GM19193 (cell line): ENCODE measurements around the gene NAA80.

Source experiments
- POLR2A ChIP-seq: IDR thresholded peaks from 4 replicates; pipeline ENCODE4 v1.6.1; 2011; ENCODE audit not compliant: insufficient read depth, insufficient read length; ENCODE audit errors: extremely low read depth

NAA80 gene

DNA sequence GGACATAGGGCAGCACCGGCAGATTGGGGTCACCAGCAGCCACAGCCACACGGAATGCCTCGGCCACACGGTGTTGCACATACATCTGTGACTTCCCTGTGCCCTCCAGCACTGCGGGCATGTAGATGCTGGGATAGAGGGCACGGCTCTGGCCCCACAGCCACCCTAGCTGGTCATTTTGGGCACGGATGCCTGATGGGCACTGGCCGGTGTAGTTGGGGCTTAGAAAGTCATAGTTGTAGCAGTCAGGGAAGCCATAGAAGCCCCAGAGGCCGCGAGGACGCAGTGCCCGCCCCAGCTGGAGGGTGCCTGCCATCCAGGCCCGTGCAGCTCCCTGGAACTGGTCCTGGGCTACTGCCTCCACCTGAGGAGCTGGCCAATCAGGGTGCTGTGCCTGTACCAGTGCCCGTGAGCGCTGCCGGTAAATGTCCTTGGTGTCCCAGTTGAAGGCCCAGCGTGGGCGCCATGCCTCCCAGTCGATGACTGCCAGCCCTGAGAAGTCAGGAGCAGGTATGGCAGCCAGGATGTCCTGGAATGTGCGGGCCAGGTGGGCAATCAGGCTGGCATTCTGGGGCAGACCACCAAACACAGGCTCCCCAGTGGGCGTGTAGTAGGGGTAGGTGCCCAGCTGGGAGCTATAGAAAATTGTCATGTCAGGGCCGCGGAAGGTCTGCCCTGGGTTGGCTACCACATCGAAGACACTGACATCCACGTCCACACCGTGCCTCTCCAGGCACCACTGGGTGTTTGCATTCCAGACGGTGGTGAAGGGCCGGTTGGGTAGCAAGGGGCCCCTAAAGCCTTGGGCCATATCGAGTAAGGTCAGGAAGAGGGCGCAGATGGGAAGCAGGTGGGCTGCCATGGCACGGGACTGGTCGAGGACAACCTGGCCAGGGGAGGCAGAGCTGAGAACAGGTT is 3.1 kb upstream of the NAA80 start:
- no peak for TF ChIP-seq POLR2A

GRCh38 chr3:50300681-50301254 is 1.6 kb upstream of the NAA80 start:
- no peak for TF ChIP-seq POLR2A

- no peak for TF ChIP-seq POLR2A
Observed at GRCh38 chr3:50299929-50300680, 900 bp upstream of the NAA80 start.

DNA sequence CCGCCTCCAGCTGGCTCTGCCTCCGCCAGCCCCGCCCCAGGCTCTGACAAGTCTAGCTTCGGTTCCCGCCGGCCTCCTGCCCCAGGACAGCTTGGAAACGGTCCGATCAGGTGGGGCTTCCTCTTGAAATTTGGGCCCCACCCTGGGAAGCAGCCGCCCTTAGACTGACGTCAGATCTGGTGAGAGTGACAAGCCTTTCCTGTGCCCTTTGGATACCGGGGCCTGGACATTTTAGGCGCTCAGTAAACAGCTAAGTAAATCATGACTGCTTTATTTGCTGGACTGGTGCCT is 378 bp upstream of the NAA80 start:
- TF ChIP-seq POLR2A, result no peak

- no peak for TF ChIP-seq POLR2A
Observed at GRCh38 chr3:50297896-50298725, 1.1 kb downstream of the NAA80 start.

DNA sequence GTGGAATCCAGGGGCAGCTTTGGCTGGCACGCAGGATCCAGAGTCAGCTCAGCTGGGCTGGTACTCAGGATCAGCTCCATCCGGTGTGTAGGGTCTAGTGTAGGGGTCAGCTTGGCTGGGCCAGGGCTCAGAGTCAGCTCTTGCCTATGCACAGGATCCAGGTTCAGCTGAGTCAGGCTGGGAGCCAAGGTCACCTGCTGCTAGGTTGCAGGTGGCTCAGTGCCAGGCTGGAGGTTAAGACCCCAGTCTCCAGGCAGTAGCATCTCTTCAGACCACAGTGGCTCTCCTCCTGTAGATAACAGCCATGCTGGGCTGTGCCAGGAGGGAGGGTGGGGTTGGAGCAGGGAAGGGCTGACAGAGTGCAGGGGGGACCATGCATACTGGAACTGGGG is 1.8 kb downstream of the NAA80 start:
- no peak for TF ChIP-seq POLR2A

DNA sequence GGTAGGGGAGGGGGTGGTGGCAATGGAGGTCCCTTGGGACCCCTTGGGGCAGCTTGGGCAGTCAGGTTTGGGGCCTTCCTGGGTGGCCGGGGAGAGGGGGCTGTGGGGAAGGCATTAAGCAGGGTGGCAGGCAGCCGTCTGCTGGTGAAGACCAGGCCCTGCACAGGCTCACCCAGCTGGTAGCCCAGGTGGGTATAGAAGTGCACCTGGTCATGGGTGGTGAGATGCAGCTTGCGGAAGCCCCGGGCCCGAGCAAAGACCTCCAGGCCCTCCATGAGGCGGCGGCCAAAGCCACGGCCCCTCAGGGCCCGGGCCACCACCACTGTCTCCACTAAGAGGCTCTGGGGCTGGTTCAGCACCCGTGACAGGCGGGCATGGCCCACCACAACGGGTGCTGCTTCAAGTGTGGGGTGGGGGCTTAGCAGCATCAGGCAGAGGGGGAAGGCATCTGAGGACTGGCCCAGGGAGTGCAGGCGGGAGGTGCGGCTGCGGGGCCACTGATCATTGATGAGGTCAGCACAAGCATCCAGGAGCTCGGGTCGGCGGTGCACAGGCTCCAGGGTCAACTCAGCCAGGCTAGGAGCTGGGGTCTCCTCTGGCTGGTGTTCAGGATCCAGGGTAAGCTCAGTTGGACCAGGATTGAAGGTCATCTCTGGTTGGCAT is 2.4 kb downstream of the NAA80 start:
- no peak for TF ChIP-seq POLR2A

- TF ChIP-seq POLR2A, result no peak
Observed at GRCh38 chr3:50295553-50296431, 3.4 kb downstream of the NAA80 start.

GRCh38 chr3:50294492-50295403 is 4.5 kb downstream of the NAA80 start:
- no peak for TF ChIP-seq POLR2A

DNA sequence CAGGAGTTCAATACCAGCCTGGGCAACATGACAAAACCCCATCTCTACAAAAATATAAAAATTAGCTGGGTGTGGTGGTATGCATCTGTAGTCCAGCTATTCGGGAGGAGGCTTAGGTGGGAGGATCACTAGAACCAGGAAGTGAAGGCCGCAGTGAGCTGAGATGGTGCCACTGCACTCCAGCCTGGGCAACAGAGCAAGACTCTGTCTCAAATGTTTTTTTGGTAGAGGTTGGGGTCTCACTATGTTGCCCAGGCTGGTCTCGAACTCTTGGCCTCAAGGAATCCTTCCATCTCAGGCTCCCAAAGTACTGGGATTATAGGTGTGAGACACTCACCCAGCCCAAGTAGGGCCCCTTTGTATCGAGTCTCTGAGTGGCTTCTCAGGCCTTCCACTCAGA is 5.1 kb downstream of the NAA80 start:
- TF ChIP-seq POLR2A, result no peak

GRCh38 chr3:50293079-50293801 is 6.0 kb downstream of the NAA80 start:
- no peak for TF ChIP-seq POLR2A
